ENCODE measurements around the gene GALNT15.

The GALNT15 gene

DNA sequence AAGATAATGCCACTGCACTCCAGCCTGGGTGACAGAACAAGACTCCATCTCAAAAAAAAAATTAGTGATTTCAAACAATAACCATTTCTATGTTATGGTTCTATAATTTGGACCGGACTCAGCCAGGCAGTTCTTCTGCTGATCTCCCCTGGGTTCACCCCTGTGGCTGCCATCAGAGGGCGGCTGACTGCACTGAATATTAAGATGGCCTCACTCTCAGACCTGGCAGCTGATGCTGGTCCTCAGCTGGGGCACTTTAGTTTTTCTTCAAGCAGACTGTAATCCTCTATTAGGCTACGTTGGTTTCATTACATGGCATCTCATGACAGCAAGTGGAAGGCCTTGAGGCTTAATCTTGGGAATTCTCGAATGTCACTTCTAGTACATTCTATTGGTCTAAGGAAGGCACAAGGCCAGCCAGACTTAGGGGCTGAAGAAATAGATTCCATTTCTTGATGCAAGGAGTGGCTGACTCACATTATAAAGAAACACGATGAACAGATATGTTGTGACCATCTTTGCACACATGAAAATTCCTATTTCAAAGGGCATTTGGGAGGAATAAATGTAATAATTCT is 12.8 kb downstream of the GALNT15 start:
- no peak for DNase-seq (ENCODE audit: low read depth, low spot score)

DNA sequence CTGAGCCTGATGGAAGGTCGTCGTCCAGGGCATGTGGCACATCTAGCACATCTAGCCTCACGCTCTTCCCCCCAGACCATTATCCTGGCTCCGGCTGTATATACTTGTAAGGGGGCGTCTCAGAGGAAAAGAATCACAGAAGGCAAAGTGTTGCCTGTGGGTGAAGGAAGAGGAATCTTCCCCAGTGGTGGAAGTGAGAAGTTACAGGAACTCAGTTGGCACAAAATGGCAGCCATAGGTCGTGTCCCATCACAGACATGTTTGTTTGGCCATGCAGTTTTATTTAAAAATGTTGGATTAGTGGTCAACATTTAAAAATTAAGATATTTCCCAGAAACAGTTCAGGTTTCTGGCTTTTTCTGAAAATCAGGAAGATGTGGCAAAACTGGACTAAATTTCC is 13.6 kb downstream of the GALNT15 start:
- DNase-seq (ENCODE audit: low read depth, low spot score) = no peak

DNA sequence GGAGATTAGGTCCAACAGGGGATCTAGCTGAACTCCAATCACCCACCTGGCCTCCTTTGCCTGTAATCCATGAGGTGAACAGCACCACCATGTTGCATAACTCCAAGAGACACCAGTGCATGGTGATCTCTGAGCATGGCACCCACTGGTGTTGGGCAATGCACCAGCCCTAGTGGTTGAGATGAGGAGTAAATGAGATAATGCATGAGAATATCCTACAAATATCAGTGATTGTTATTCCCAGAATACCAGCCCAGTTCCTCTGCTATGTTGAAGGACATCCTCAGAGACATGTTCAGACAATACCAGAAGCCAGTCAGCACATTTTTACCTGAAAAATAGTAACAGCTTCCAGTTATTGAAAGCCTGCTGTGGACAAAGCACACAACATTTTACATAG is 14.7 kb downstream of the GALNT15 start:
- DNase-seq (ENCODE audit: low read depth, low spot score) = no peak

DNA sequence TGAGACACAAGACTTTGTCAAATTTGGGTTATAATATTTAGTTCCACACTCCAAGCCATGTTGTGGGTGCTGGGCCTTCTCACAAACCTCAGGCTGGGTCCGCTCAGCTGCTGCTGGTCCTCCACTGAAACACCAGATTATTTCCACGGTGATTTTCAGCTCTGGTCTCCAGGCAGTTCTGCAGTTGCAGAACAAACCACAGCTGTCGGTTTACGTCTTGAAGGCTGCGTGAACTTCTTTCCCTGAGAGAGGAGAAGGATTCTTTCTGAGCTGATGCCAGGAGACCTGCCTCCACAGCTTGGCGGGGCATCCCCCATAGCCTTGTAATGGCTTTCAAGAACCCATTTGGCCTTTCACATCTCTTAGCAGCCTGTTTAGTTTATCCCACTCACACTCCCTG is 16.2 kb downstream of the GALNT15 start:
- no peak for DNase-seq (ENCODE audit: low read depth, low spot score)

DNA sequence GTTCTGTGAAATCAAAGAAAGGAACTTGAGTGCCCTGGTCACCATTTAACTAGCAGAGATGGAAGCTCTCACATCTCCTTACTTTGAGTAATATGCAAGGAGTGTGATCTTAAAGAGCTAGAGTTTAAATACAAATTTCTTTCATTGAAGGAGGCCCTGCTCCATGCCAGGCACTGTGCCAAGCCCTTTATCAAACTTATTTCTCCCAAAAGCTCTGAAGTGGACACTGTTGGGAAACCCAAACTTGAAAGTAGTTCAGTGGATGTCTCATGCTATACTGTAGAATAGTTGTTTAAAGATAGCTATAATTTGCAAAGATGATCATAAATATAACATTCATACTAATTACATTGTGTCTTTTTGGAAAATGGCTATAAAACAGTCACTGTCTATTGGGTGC is 17.1 kb downstream of the GALNT15 start:
- no peak for DNase-seq (ENCODE audit: low read depth, low spot score)

DNA sequence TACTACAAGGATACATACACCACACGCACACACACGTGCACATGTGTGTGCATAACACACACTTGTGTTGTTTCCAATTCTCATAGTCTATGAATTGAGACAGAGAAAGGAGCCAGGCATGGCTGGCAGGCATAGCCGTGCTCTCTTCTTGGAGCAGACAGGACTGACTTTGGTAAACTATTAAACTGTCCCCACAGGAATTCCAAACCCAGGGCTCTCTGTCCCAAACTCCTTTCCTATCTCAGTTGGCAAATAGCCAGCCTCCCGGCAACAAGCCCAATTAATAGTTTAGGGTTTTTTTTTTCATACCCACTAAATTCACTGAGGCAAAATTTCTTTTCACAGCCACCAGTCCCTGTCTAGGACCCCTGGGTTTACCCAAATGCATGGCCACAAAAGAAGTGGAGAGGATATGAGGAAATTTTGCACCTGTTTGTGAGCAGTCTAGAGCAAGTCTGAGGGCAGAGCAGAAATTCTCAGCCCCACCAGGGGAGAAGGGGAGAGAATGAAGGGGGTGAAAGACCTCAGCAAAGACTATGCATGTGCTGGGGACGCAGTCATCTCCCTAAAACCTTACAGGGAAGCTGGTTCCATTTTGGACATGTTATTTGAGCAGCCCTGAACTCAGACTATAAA is 17.8 kb downstream of the GALNT15 start:
- no peak for DNase-seq (ENCODE audit: low read depth, low spot score)

DNA sequence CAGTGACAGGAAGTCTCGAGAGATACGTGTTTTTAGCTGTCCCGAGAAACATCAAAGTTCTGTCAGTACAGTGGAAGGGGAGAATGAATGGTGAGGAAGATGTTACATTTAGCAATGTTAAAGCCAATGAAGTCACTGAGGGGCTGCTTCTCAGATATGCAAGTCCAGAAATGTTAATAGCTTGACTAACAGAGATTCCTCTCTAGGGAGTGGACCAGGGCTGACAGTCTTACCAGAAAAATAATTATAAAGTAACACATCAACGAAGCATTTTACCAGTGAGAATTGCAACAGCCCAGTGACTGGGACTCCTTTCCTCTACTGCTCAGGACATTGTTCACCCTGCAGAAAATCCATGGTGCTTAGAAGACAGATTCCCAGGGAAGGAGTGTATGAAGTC is 23.9 kb downstream of the GALNT15 start:
- no peak for DNase-seq (ENCODE audit: low read depth, low spot score)

DNA sequence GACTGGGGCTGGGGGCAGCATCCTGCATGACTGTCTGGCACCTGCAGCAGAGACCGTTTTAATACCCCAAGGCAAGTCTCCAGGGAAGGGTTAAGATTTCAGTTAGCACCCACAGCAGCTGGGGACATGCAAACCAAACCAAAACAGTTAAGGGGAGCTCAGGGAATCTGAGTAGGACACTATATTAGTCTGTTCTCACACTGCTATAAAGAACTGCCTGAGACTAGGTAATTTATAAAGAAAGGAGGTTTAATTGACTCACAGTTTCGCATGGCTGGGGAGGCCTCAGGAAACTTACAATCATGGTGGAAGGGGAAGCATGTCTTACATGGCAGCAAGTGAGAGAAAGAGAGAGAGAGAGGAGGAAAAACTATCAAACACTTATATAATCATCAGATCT is 25.3 kb downstream of the GALNT15 start:
- DNase-seq (ENCODE audit: low read depth, low spot score) = no peak

DNA sequence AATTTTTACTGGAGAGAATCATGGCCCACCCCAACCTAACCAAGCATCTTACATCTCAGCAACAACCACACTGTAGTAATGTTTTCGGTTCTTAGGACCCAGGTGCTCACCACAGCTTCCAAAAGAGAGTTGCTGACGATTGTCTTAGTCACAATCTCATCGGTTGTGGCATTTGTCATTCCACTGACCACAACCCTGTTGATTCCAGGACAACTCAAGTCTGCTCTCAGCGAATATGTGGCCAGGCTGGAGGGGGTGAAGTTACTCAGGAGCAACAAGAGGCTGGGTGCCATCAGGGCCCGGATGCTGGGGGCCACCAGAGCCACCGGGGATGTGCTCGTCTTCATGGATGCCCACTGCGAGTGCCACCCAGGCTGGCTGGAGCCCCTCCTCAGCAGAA is 25.9 kb downstream of the GALNT15 start:
- DNase-seq (ENCODE audit: low read depth, low spot score) = peak; percentile 63

DNA sequence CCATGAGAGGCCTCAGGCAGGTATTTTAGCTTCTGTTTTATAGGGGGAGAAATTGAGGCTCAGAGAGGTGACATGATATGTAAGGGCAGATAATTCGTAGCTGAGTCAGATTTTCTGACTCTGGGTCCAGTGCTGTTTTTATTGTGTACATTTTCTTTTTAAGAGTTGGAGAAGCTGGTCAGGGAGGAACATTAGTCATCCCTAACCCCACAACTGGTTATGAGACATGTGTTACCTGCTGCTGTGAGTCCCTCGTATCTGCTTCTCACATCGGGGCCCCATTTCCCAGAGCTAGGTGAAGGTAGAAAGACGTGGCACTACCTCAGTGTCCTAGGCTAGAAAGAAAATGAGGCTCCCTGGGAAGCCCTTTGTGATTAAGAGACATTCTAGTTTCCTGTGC is 28.6 kb downstream of the GALNT15 start:
- DNase-seq (ENCODE audit: low read depth, low spot score) = peak; percentile 53

DNA sequence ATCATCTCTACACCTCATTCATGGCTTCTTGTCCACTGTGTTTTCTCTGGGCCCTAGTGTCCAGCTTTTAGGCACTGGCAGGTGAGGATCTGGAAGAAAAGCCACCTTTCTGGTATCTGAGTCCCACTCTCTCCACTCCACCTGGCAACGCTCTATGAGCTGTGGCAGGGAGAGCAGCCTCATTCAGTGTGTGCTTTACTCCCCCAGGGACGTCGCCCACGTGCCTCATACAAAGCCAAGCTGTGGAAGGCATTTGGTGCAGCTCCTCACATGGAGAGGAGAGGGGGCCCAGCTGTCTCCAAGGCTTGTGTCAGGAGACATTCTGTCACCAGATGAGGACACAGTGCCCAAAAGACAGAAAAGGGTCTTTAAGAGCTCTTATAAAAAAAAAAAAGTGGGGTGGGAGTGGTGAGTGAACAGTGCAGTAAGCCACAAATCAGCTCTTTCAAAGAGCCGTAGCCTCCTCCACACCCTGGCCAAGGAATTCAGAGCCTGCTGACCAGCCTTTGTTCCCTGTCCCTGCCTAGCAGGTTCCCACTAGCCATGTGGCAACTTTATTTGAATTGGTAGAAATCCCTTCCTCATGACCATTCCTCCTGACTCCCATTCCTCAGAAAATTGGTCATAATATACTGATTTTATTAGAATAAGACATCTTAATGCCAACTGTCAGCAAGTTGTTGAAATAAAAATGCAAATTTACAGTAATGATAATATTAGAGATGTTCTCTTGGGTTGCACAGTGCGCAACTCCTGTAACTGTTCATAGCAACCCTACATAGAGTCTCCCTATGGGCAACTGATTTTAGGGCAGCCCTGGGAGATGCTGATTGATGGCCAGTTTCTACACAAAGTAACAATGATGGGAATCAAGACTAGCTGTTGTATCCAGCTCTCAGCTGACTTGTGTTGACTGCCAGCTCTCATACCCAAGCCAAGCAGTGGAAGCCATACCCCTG is 29.5 kb downstream of the GALNT15 start:
- DNase-seq (ENCODE audit: low read depth, low spot score) = peak; percentile 80

DNA sequence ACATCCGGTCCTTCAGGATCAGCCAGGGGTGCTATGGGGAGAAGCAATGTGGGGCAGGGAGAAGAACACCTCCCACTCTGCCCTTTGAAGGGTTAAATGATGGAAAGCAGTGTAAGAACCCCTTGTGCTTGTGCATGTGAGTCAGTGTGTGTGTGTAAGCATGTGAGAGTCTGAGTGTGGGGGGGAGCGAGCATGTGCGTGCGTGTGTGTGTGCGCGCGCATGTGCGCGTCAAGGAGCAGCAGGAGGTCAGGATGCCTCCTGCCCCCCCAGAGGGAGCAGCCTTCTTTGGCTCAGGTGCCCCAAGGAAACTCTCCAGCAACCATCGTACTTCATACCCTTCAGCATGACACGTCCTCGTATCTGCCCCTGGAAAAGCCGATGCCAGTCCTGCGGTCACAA is 30.3 kb downstream of the GALNT15 start:
- peak; percentile 18 for DNase-seq (ENCODE audit: low read depth, low spot score)

DNA sequence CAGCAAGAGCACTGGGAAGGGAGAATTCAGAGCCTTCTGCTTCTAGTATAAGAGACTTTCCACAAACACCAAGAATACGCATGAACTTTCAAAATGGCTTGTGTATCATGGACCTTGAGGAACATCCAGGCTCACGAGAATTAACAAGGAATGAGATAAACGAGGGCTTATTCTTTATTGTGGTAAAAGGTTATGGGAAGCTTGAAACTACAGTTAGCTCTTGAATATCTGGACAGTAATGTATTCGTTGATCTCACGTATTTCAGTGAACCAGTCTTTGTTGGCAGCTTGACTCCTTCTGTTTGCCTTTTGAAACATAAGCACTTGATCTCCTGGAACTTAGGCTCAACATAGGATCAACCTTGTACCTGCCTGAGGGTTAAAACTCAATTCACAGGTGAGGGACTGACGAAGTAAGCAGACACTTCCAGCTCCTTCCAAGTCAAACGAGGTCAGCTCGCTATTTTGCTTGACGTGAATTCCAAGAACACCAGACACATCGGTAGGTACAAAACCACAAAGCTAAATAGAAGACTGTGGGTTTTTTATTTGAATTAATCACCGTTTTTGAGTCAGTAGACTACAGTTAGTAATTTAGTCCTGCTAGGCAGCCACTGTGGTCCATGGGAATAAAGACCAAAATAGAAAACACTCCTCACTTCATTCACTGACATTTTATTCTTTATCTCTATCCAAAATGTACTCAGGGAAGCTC is 30.8 kb downstream of the GALNT15 start:
- peak; percentile 81 for DNase-seq (ENCODE audit: low read depth, low spot score)

DNA sequence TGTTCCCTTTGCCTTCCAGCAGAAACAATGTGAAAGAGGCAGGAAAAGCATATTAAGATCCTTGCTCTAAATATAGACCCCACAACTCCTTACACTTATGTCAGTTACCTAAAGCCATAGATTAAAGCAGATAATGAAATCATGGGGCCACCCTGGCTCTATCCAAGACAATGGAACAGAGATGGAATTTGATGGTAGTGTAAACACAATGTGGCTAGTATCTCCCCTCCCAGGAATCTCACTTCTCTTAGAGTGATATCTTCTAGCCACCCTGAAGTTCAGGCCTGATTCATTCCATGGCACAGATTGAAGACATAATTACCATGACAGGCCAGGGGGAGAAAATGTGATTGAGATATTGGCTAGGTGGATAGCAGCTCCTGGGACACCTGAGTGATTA is 32.6 kb downstream of the GALNT15 start:
- no peak for DNase-seq (ENCODE audit: low read depth, low spot score)

DNA sequence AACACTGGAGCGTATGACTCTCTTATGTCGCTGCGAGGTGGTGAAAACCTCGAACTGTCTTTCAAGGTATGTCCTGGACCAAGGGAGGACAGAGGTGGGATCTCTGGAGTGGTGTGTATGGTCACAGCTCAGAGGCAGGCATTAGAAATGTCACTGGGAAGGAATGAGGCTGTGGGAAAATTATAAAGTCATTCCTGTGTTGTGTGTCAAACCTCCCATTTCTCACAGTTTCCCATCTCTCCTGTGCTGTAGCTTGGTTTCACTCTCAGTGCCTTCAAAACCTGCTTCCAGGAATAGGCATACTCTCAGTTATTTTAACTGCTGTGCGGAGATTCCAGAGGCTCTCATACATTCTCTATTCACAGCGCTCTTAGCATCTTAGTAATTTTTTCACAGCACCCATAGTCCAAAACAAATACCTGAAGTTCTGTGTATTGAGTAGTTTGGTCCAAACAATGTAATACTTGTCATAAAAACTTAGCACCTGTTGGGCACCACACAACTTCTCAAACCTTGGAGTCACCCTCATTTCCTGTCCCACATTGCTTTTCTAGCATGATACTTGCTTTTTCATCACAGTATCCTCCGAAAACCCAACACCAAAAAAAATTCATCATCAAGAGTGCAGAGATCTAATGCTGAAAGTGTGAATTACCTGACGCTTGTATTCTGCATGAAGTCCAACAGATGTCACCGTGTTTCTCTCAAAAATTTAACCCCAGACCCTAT is 36.9 kb downstream of the GALNT15 start:
- DNase-seq (ENCODE audit: low read depth, low spot score) = peak; percentile 31

DNA sequence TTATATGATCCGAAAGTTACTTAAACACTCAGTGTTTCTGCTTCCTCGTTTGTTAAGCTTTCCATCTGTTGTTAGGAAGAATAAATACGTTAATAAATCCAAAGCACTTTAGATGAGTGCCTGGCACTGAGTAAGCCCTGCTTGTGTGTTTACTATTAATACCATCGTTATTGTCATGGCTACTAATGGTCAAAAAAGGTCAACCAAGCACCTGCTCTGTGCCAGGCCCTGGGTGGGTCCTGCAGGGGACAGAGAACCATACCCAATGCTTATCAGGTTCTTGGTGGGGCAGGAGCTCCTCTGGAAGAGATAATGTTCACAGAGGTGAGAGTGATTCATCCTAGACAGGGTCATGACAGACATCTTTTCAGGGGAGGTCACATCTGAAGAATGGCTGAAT is 39.9 kb downstream of the GALNT15 start:
- DNase-seq (ENCODE audit: low read depth, low spot score) = no peak

DNA sequence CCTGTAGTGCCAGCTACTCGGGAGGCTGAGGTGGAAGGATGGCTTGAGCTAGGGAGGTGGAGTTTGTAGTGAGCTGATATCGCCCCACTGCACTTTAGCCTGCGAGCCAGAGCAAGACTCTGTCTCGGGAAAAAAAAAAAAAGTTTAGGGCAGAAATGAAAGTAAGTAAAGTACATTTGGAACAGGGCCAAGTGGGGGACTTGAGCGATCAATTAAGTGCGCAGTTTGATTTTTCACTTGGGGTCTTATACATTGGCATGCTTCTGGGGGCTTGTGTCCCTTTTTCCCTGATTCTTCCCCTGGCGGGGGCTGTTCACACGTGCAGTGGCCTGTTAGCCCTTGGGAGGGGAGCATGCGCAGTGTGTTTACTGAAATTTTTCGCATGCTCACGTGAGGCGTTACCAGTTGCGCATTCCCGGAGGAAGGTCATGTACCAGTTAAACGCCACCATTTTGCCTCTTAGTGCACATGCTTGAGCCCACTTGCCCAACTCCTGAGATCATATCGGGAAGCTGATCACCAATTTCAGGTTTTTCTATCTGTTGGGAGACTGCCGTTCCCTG is 42.0 kb downstream of the GALNT15 start:
- no peak for DNase-seq (ENCODE audit: low read depth, low spot score)

DNA sequence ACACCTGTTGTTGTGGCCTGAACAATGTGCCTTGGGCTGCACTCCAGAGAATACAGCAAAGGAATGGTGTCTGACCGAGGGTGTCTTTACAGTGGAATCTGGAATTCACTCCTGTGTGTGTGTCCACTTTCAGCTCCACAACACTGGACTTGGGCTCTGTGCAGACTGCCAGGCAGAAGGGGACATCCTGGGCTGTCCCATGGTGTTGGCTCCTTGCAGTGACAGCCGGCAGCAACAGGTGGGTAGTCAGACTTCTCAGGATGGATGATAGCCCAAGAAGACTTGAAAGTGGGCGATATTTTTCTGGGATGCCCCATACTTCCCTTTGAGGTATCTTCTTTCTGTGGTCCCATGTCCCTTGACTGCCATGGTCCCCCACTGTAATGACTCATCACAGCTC is 45.3 kb downstream of the GALNT15 start:
- DNase-seq (ENCODE audit: low read depth, low spot score) = no peak

DNA sequence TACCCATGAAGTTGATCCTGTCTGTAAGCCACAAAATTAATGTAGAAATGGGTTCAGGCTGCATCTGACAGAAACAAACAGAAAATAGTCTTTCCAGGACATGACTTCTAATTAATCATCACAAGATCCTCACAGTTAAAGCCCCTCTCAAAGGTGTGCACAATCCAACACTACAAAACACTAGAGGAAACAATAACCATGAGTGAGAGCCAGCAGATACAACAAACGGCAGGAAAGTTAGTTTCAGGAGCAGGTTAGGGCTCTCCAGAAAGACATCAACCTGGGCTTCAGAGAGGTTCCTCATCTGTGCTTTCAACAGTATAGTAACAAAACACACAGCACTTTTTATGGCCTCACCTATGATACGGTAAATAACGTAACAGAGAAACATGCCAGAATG is 47.5 kb downstream of the GALNT15 start:
- DNase-seq (ENCODE audit: low read depth, low spot score) = no peak

DNA sequence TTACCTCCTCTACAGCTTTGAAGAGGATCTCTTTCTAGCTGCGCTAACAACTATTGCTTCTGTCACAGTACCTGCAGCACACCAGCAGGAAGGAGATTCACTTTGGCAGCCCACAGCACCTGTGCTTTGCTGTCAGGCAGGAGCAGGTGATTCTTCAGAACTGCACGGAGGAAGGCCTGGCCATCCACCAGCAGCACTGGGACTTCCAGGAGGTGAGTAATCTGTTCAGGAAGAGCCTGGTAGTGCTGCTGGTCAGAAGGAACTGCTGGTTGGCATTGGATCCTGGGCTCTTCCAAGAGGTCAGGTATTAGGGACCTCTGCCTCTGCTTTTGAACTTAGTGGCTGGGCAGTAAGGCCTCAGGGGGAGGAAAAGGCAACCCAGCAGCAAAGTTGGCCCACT is 48.1 kb downstream of the GALNT15 start:
- DNase-seq (ENCODE audit: low read depth, low spot score) = no peak

DNA sequence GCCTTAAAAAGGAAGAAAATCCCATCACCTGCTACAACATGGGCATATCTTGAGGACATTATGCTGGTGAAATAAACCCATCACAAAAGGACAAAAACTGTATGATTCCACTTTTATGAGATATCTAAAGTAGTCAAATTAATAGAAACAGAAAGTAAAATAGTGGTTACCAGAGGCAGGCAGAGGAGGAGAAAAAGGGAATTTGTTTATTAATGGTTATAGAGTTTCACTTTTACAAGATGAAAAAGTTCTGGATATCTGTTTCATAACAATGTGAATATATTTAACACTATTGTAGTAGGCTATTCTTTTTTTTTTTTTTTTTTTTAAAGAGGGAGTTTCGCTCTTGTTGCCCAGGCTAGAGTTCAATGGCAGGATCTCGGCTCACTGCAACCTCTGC is 49.8 kb downstream of the GALNT15 start:
- no peak for DNase-seq (ENCODE audit: low read depth, low spot score)
